Ovary (tissue), 9 donors: ENCODE results near the gene PER3. TPM values are rescaled to one million over a fixed set of nuclear protein-coding genes. Genes with fewer than 3 reads are reported as not detected.

Experiments used
- DNase-seq, 5 donors: peaks; one replicate each; pipeline ENCODE4 v3.0.0-alpha.2; 2019 to 2020
- H3K27ac ChIP-seq, 2 donors: fragments of 200-600 bp; one replicate each; pipeline versions ENCODE4 v1.5.1 to v1.8.0; 2019 to 2022
- H3K27me3 ChIP-seq: fragments of 200-600 bp; one replicate; pipeline ENCODE4 v1.8.0; 2022
- H3K36me3 ChIP-seq: fragments of 200-600 bp; sonication (generic); one replicate; pipeline ENCODE4 v1.5.1; 2019
- H3K4me1 ChIP-seq: one replicate; pipeline ENCODE4 v1.8.1; 2013; ENCODE audit warnings: mild to moderate bottlenecking, moderate library complexity; ENCODE audit not compliant: insufficient read depth
- H3K4me3 ChIP-seq: fragments of 200-600 bp; sonication (generic); one replicate; pipeline ENCODE4 v1.5.1; 2017
- H3K9me3 ChIP-seq, 2 donors: fragments of 200-600 bp in 1 of 2; sonication (generic) in 1 of 2; one replicate each; pipeline versions ENCODE4 v1.5.1 to v1.8.1; 2013 to 2019; ENCODE audit warnings: mild to moderate bottlenecking in 1 of 2, moderate library complexity in 1 of 2
- CTCF ChIP-seq, 3 donors: fragments of 450-650 bp in 2 of 3; fragments of 200-600 bp in 1 of 3; IDR thresholded peaks; one replicate each; pipeline versions ENCODE4 v1.5.1 to v1.8.0; 2016 to 2022; ENCODE audit warnings: antibody characterized with exemption in 3 of 3, mild to moderate bottlenecking in 1 of 3
- EP300 ChIP-seq: sonication (generic); formaldehyde crosslinking; IDR thresholded peaks from one replicate; pipeline ENCODE4 v1.6.1; 2017; ENCODE audit warnings: antibody characterized with exemption
- POLR2A ChIP-seq: fragments of 450-650 bp; IDR thresholded peaks from one replicate; pipeline ENCODE4 v1.6.1; 2017; ENCODE audit warnings: antibody characterized with exemption, mild to moderate bottlenecking, moderate library complexity
- WGBS, 3 donors: extraction: QIAGEN DNeasy Blood & Tissue Kit in 1 of 3; methylation state at CpG; one replicate each; pipeline versions ENCODE4 v1.1.5 to v1.1.7; 2013 to 2017; 5-methylcytosine and 5-hydroxymethylcytosine counted together
- intact Hi-C, 4 donors: fragments of 100-400 bp; cut with DNase I; formaldehyde crosslinking; loops; one replicate each; pipeline versions ENCODE4 v1.11.0 to v1.15.1; 2022 to 2023
- polyA plus RNA-seq, 2 donors: library from polyadenylated mRNA; stranded (reverse); fragments of 200-250 nt in 1 of 2; fragments of 350-450 nt in 1 of 2; fragmentation: Illumina TruSeq in 1 of 2; extraction: RNeasy Lipid Tissue Mini Kit (QIAGEN cat#74804) in 1 of 2; gene quantifications; one replicate each; pipeline ENCODE4 v1.2.3, GENCODE V29; 2013 to 2014
- total RNA-seq, 7 donors: library from RNA; depleted of rRNA in 2 of 7; stranded (reverse); fragments of >200 nt in 2 of 7; fragmentation: NEBNext Ultra II Directional in 3 of 7; extraction: Animal tissue kit (Norgen Biotek cat#: 25700) in 3 of 7; gene quantifications; one replicate each; pipeline versions ENCODE4 v1.1.0 to v1.2.4, GENCODE V29; 2016 to 2023
- donor health status: DM: no; HTN: no; CAD: no; lungs with moderate emphysema.
- donor health status: DM: no; HTN: no; CAD: no.
- donor health status: Bipolar disorder and iron deficiency.
- donor health status: DM: yes; HTN: yes; CAD: no.
- donor health status: DM: no; HTN: no; CAD: no.
- donor health status: DM: yes; HTN: yes; CAD: no.

PER3 gene
- total and polyA plus RNA-seq, 9 donors = 11.9 to 49.8 (median 25.3) TPM

GRCh38 chr1:7857985-7858384 lies 73.9 kb downstream of the PER3 start:
- no peaks in the 10 kb centered on the region for H3K9me3 ChIP-seq
- no peaks in the 10 kb centered on the region for H3K4me1 ChIP-seq
- TF ChIP-seq EP300 (no peak), POLR2A (no peak), CTCF (IDR thresholded peaks at IDR 0.05) (no peak)
- intact Hi-C loops = loop anchor here in 1 of 4 donors (2.0 kb wide), 1 partner anchor 17 kb away; no protein-coding TSS in a partner anchor
- no peaks in the 10 kb centered on the region for H3K27me3 ChIP-seq
- 73 to 80% (median 75%) methylated on average over 4 of the region's 4 CpGs for WGBS, 3 donors
- DNase-seq = no peak
- H3K27ac ChIP-seq = no peak overlapping the region
- no peaks in the 10 kb centered on the region for H3K36me3 ChIP-seq
- H3K4me3 ChIP-seq = no peak overlapping the region

GRCh38 chr1:7859406-7859805 lies 75.3 kb downstream of the PER3 start:
- Histone ChIP-seq H3K36me3 (no peaks in the 10 kb centered on the region), H3K27me3 (no peaks in the 10 kb centered on the region), H3K9me3 (no peaks in the 10 kb centered on the region), H3K4me3 (no peak overlapping the region), H3K27ac (no peak overlapping the region), H3K4me1 (no peaks in the 10 kb centered on the region)
- no peak for TF ChIP-seq EP300
- TF ChIP-seq CTCF (IDR thresholded peaks at IDR 0.05) = no peak
- TF ChIP-seq POLR2A = no peak
- WGBS, 3 donors = 82 to 93% (median 82%) methylated on average over 7 of the region's 7 CpGs
- intact Hi-C loops = loop anchor here in 1 of 4 donors (2.0 kb wide), 1 partner anchor 19 kb away; no protein-coding TSS in a partner anchor
- no peak for DNase-seq

- Histone ChIP-seq H3K36me3 (no peaks in the 10 kb centered on the region), H3K27me3 (no peaks in the 10 kb centered on the region), H3K4me3 (no peak overlapping the region), H3K4me1 (no peaks in the 10 kb centered on the region), H3K27ac (no peak overlapping the region), H3K9me3 (no peaks in the 10 kb centered on the region)
- 74 to 79% (median 79%) methylated on average over 9 of the region's 9 CpGs for WGBS, 3 donors
- TF ChIP-seq EP300 (no peak), POLR2A (no peak), CTCF (IDR thresholded peaks at IDR 0.05) (no peak)
- DNase-seq = no peak
- intact Hi-C loops = no loop called here
Observed at GRCh38 chr1:7860130-7860529, 76.0 kb downstream of the PER3 start.

- WGBS, 3 donors = 91 to 94% (median 93%) methylated on average over 15 of the region's 15 CpGs
- Histone ChIP-seq H3K4me1 (no peaks in the 10 kb centered on the region), H3K36me3 (no peaks in the 10 kb centered on the region), H3K4me3 (no peak overlapping the region), H3K9me3 (no peaks in the 10 kb centered on the region), H3K27ac (no peak overlapping the region), H3K27me3 (no peaks in the 10 kb centered on the region)
- TF ChIP-seq POLR2A (no peak), CTCF (IDR thresholded peaks at IDR 0.05) (no peak), EP300 (no peak)
- no peak for DNase-seq
- intact Hi-C loops = no loop called here
Observed at GRCh38 chr1:7861452-7861851, 77.4 kb downstream of the PER3 start.
